NT2/D1 (cell line): ENCODE data around the gene EXOC2.

ENCODE experiments used
- SUZ12 ChIP-seq: IDR thresholded peaks from 2 replicates; pipeline ENCODE4 v1.6.1; 2011; ENCODE audit not compliant: insufficient read length, insufficient read depth; ENCODE audit errors: extremely low read depth
- ZNF274 ChIP-seq: IDR thresholded peaks from 2 replicates; pipeline ENCODE4 v1.6.1; 2011; ENCODE audit warnings: mild to moderate bottlenecking, low read depth, low read length

DNA sequence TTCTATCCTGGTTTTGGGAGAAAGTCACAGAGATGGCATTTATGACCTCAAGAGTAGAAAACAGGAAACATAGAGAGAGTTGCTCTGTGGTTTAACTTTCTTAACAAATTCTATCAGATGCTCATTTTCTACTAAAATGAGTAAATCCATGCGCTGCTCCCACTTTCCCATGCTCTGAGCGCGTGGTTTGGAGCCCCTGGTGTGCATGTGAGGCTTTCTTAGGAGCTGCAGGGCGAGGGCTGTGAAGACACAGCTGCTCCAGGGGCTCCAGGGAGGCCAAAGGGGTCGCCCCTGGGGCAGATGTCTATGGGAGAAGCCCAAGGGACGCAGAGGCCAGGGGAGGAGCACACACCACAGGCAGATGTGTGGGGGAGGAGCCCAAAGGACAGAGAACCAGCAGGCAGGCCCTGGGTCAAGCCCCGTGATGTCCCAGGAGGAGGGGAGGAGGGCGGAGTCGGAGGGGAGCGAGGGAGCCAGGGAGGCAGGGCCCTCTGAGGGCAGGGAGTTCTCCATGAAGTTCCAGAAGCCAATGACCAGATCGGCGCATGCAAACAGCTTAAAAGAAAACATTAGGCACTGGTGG, 178.5 kb downstream of the EXOC2 start:
- TF ChIP-seq SUZ12: no peak
- no peak for TF ChIP-seq ZNF274
